Erythroblast (primary cell): Measurements from ENCODE around the gene GBE1.

Experiments
- GATA1 ChIP-seq: IDR thresholded peaks from 2 replicates; pipeline ENCODE4 v1.6.1; 2011; ENCODE audit warnings: low read depth, mild to moderate bottlenecking, control low read depth, low read length, moderate library complexity
- POLR2A ChIP-seq: IDR thresholded peaks from 2 replicates; pipeline ENCODE4 v1.6.1; 2011; ENCODE audit warnings: mild to moderate bottlenecking, low read length

GRCh38 chr3:81764002-81764401 lies 2.6 kb upstream of the GBE1 start:
- no peak for TF ChIP-seq POLR2A
- TF ChIP-seq GATA1 = no peak
